ENCODE data around the gene DUS3L. TPM values are rescaled to one million over a fixed set of nuclear protein-coding genes. Genes with fewer than 3 reads are reported as not detected.

DUS3L gene
- total RNA-seq, 1 donor from 2014 or later = 42.6 TPM

DNA sequence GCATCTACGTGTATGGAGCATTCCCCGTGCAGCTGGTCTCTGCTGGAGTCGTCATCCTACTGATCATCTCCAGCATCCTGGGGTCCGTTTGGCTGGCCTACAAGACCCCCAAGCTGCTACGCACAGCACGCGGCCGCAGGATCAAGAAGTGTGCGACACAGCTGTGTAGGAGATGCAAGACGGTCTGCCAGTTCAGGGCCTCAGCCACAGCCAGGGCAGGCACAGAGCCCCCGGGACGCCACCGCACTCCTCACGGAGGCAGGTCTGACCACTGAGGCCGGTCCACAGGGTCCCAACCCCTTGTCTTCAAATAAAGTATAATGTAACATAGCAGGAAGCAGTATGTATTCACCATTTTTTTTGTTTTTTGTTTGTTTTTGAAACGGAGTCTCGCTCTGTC is 12.6 kb downstream of the DUS3L start:
- DNase-seq (ENCODE audit: low spot score, unreplicated experiment) = no peak
- Mint-ChIP-seq H3K4me3 (ENCODE audit: low read depth) (no peak overlapping the region), H3K27ac (no peak overlapping the region), H3K27me3 (no peaks in the 10 kb centered on the region), H3K4me1 (ENCODE audit: low read depth) (no peaks in the 10 kb centered on the region), H3K36me3 (ENCODE audit: insufficient read depth) (no peaks in the 10 kb centered on the region), H3K9me3 (ENCODE audit: low read depth) (no peaks in the 10 kb centered on the region)
- TF ChIP-seq CTCF (IDR thresholded peaks at IDR 0.05; ENCODE audit: unreplicated experiment) = no peak

- Mint-ChIP-seq H3K9me3 (ENCODE audit: low read depth) (no peaks in the 10 kb centered on the region), H3K27ac (peak overlapping the region; percentile 67), H3K4me3 (ENCODE audit: low read depth) (no peak overlapping the region), H3K27me3 (no peaks in the 10 kb centered on the region), H3K4me1 (ENCODE audit: low read depth) (no peaks in the 10 kb centered on the region), H3K36me3 (ENCODE audit: insufficient read depth) (no peaks in the 10 kb centered on the region)
- no peak for TF ChIP-seq CTCF (IDR thresholded peaks at IDR 0.05; ENCODE audit: unreplicated experiment)
- DNase-seq (ENCODE audit: low spot score, unreplicated experiment) = no peak
These were observed 15.2 kb downstream of the DUS3L start for GRCh38 chr19:5775668-5776309.

- Mint-ChIP-seq H3K36me3 (ENCODE audit: insufficient read depth) (no peaks in the 10 kb centered on the region), H3K4me3 (ENCODE audit: low read depth) (no peak overlapping the region), H3K27me3 (no peaks in the 10 kb centered on the region), H3K9me3 (ENCODE audit: low read depth) (no peaks in the 10 kb centered on the region), H3K4me1 (ENCODE audit: low read depth) (no peaks in the 10 kb centered on the region), H3K27ac (no peak overlapping the region)
- no peak for TF ChIP-seq CTCF (IDR thresholded peaks at IDR 0.05; ENCODE audit: unreplicated experiment)
- no peak for DNase-seq (ENCODE audit: low spot score, unreplicated experiment)
These were observed 16.0 kb downstream of the DUS3L start for GRCh38 chr19:5774921-5775320.

- H3K27me3 Mint-ChIP-seq = no peaks in the 10 kb centered on the region
- no peaks in the 10 kb centered on the region for H3K9me3 Mint-ChIP-seq (ENCODE audit: low read depth)
- no peaks in the 10 kb centered on the region for H3K36me3 Mint-ChIP-seq (ENCODE audit: insufficient read depth)
- H3K4me3 Mint-ChIP-seq (ENCODE audit: low read depth) = no peak overlapping the region
- no peak for TF ChIP-seq CTCF (IDR thresholded peaks at IDR 0.05; ENCODE audit: unreplicated experiment)
- no peaks in the 10 kb centered on the region for H3K4me1 Mint-ChIP-seq (ENCODE audit: low read depth)
- DNase-seq (ENCODE audit: low spot score, unreplicated experiment) = no peak
- H3K27ac Mint-ChIP-seq = no peak overlapping the region
These were observed 17.7 kb downstream of the DUS3L start for GRCh38 chr19:5773276-5773675.

DNA sequence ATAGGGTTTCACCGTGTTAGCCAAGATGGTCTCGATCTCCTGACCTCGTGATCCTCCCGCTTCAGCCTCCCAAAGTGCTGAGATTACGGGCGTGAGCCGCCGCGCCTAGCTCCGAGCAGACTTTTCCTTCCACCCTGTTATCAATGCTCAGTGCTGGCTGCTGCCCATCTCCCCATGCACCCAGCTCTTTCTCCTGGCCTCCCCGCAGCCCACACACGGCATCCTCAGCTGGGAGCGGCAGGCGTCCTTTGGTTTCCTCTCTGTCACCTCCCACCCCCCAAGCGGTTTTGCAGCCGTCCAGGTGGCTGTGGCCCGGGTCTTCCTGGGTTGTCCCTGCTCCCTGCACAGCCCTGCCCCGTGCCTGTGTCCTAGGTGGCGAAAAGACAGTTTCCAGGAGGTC is 18.5 kb downstream of the DUS3L start:
- no peak for TF ChIP-seq CTCF (IDR thresholded peaks at IDR 0.05; ENCODE audit: unreplicated experiment)
- DNase-seq (ENCODE audit: low spot score, unreplicated experiment) = no peak
- Mint-ChIP-seq H3K27ac (no peak overlapping the region), H3K4me3 (ENCODE audit: low read depth) (no peak overlapping the region), H3K9me3 (ENCODE audit: low read depth) (no peaks in the 10 kb centered on the region), H3K27me3 (no peaks in the 10 kb centered on the region), H3K4me1 (ENCODE audit: low read depth) (no peaks in the 10 kb centered on the region), H3K36me3 (ENCODE audit: insufficient read depth) (no peaks in the 10 kb centered on the region)

Measured in progenitor cell of endocrine pancreas (in vitro differentiated cells).